ENCODE results near the gene ZP2.
"Not testable (repeated sequence)": the region's sequence is repeated elsewhere in the genome, so short reads cannot be mapped to it uniquely, and the experiment has no call there.

ZP2 gene
- total RNA-seq: 0 reads per million in 2 donors

GRCh38 chr16:21211486-21211885 lies at the start of gene ZP2:
Gene ZP2, minus strand, starts transcription at chr16:21211574. Its CDS starts 27 bp downstream, at chr16:21211547.
- DNase-seq: no peak

- DNase-seq: no peak
These were observed 45.9 kb upstream of the ZP2 start for GRCh38 chr16:21257284-21257683.

GRCh38 chr16:21256636-21257035 lies 45.3 kb upstream of the ZP2 start:
- DNase-seq: no peak

- DNase-seq: no peak
These were observed 42.1 kb upstream of the ZP2 start for GRCh38 chr16:21253470-21253869.

- no peak for DNase-seq
These were observed 38.9 kb upstream of the ZP2 start for GRCh38 chr16:21250072-21250923.

GRCh38 chr16:21248179-21248578 lies 36.8 kb upstream of the ZP2 start:
- not testable (repeated sequence) for DNase-seq

- DNase-seq: no peak
These were observed 33.3 kb upstream of the ZP2 start for GRCh38 chr16:21244518-21245215.

- no peak for DNase-seq
These were observed 31.4 kb upstream of the ZP2 start for GRCh38 chr16:21242756-21243155.

GRCh38 chr16:21239646-21240045 lies 28.3 kb upstream of the ZP2 start:
- no peak for DNase-seq

GRCh38 chr16:21236831-21237230 lies 25.5 kb upstream of the ZP2 start:
- no peak for DNase-seq

GRCh38 chr16:21235199-21235585 lies 23.8 kb upstream of the ZP2 start:
- DNase-seq: no peak

- no peak for DNase-seq
These were observed 22.3 kb upstream of the ZP2 start, which contains the start of gene ANKS4B for GRCh38 chr16:21233521-21234150. Gene ANKS4B, plus strand, starts transcription at chr16:21233699. Its CDS starts 39 bp downstream, at chr16:21233738.

- no peak for DNase-seq
These were observed 21.7 kb upstream of the ZP2 start for GRCh38 chr16:21233045-21233520.

GRCh38 chr16:21228361-21228872 lies 17.0 kb upstream of the ZP2 start:
- DNase-seq: no peak

- DNase-seq: no peak
These were observed 16.5 kb upstream of the ZP2 start for GRCh38 chr16:21227866-21228265.

- DNase-seq: no peak
These were observed 15.4 kb upstream of the ZP2 start for GRCh38 chr16:21226749-21227148.

- DNase-seq: no peak
These were observed 13.4 kb upstream of the ZP2 start for GRCh38 chr16:21224800-21225199.

- DNase-seq: no peak
These were observed 12.4 kb upstream of the ZP2 start for GRCh38 chr16:21223787-21224186.

GRCh38 chr16:21222495-21223337 lies 11.3 kb upstream of the ZP2 start:
- DNase-seq: no peak

GRCh38 chr16:21219551-21219950 lies 8.2 kb upstream of the ZP2 start:
- no peak for DNase-seq

- no peak for DNase-seq
These were observed 6.8 kb upstream of the ZP2 start for GRCh38 chr16:21218153-21218552.

- DNase-seq: no peak
These were observed 5.7 kb upstream of the ZP2 start for GRCh38 chr16:21217121-21217520.

Measured in T-helper 9 cell (primary cell).